Tongue (tissue), 2 donors: ENCODE results near the gene KLRD1. TPM values are rescaled to one million over a fixed set of nuclear protein-coding genes. Genes with fewer than 3 reads are reported as not detected.
"Not testable (repeated sequence)": the region's sequence is repeated elsewhere in the genome, so short reads cannot be mapped to it uniquely, and the experiment has no call there.

Experiments used
- DNase-seq: peaks from one replicate; pipeline ENCODE4 v3.0.0-alpha.2; 2015
- total RNA-seq: library from RNA; depleted of rRNA; stranded (reverse); fragments of >200 nt; gene quantifications from one replicate; pipeline ENCODE4 v1.2.3, GENCODE V29; 2014

Gene KLRD1
- total RNA-seq, 1 donor from 2014 or later: 0.31 TPM

DNA sequence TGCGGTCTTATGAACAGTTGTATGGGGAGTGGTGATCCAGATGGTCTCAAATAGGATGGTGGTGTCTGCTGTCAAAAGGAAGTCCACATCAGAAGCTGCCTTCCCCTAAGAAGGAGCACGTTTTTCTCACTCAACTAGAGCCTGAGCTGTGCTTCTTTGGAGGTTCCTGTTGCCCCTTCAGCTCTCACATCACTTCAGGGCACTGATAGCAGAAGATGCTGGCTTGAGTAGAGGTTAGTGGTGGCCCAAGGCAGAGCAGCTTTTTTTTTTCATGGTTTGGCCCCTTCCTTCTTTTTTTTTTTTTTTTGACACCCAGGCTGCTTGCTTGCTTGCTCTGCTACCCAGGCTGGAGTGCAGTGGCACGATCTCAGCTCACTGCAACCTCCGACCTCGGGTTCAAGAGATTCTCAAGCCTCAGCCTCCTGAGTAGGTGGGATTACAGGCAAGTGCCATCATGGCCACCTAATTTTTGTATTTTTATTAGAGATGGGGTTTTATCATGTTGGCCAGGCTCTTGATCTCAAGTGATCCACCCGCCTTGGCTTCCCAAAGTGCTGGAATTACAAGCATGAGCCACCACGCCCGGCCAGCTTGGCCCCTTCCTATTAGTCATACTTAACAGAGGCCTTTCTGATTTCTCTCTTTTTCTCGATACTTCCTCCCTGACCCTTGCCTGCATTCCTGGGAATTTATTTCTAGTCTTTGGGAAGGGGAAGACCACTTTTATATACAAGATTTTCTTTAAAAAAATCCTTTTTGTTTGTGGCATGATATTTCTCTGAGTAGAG is 31.6 kb downstream of the KLRD1 start:
- no peak for DNase-seq

- not testable (repeated sequence) for DNase-seq
Observed at GRCh38 chr12:10340946-10341345, 33.3 kb downstream of the KLRD1 start.

DNA sequence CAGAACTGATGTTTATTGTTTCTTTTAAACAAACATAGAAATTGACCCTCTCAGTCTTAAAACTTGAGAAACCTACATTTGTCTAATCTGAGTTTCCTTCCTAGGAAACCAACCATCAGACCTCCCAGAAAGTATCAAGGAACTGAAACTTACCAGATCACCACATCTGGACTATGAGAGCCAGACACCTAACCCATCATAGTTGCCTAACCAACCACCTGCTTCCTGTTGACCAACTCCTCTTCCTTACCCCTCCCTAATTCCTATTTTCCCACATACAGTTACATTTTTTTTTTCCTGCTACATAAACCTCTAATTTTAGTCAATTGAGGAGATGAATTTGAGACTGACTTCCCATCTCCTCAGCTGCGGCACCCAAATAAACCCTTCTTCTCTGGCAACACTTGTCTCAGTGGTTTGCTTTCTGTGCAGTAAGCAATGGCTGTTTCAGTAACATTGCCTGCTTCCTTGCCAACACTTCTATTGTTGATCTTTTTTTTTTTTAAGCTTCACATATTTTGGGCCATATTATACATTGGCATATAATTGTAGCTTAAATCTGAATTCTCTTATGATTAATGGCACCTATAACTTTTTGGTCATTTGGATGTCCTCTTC is 34.3 kb downstream of the KLRD1 start:
- DNase-seq: no peak

DNA sequence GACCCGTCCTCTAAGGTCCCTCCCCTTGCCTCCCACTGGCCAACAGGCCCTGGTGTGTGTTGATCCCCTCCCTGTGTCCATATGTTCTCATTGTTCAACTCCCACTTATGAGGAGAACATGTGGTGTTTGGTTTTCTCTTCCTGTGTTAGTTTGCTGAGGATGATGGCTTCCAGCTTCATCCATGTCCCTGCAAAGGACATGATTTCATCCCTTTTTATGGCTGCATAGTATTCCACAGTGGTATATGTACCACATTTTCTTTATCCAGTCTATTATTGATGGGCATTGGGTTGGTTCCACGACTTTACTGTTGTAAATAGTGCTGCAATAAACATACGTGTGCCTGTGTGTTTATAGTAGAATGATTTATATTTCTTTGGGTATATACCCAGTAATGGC is 43.8 kb downstream of the KLRD1 start:
- DNase-seq: not testable (repeated sequence)

DNA sequence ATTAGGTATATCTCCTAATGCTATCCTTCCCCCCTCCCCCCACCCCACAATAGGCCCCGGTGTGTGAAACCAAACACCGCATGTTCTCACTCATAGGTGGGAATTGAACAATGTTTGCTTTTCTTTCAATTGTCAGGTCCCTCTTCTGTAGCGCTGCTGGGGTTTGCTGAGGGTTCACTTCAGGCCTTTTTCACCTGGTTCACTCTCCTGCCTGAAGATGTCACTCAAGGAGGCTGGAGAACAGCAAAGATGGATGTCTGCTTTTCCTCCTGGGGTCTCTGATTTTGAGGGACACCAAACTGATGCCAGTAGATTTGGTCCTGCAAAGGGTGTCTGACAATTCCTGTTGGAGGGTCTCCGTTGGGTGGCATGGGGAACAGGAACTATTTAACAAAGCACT is 46.4 kb downstream of the KLRD1 start:
- DNase-seq: no peak

DNA sequence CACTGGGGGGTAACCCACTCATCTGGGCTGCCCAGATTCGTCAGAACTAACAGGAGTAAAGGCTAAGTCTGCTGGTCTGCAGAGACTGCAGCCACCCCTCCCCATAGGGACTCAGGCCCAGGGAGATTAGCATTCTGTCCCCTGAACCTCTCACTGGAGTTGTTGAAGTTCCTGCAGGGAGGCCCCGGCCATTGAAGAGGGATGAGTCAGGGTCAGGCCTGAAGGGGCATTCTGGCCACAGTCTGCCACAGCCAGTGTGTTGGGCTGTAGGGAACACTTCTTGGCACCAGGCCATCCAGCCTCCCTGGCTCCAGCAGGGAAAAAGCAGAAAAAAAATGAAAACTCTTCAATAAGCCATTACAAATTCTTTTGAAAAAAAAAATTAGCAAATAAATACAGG is 46.8 kb downstream of the KLRD1 start:
- DNase-seq: peak; percentile 18

DNA sequence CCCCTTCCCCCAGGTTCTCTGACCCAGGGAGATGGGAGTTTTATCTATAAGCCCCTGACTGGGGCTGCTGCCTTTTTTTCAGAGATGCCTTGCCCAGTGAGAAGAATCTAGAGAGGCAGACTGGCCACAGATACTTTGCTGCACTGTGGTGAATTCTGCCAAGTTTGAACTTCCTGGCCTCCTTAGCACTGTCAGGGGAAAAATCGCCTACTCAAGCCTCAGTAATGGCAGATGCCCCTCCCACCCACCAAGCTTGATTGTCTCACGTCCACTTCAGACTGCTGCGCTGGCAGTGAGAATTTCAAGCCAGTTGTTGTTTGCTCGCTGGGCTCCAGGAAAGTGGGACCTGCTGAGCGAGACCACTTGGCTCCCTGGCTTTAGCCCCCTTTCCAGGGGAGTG is 50.5 kb downstream of the KLRD1 start:
- no peak for DNase-seq

- DNase-seq: no peak
Observed at GRCh38 chr12:10358969-10359368, 51.3 kb downstream of the KLRD1 start.

DNA sequence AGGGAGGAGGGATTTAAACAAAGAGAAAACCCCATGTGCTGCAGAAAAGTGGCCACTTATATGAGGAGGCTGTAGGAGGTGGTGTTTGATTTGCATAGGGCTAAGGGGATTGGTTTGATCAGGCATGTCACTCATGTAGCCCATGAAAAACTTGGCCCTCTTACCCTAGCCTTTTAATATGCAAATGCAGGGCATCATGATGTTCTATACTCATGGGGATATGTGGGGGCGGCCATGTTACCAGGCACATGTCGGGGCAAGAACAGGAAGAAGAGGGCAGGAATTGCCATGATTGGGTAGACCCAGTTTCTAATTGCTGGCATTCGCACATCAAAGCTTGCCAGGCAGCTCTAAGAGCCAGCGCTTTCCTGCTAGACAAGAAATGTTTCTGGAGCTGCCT is 53.4 kb downstream of the KLRD1 start:
- no peak for DNase-seq

- peak; percentile 31 for DNase-seq
Observed at GRCh38 chr12:10361622-10362021, 54.0 kb downstream of the KLRD1 start.

GRCh38 chr12:10362325-10362724 is 54.7 kb downstream of the KLRD1 start:
- DNase-seq: no peak

DNA sequence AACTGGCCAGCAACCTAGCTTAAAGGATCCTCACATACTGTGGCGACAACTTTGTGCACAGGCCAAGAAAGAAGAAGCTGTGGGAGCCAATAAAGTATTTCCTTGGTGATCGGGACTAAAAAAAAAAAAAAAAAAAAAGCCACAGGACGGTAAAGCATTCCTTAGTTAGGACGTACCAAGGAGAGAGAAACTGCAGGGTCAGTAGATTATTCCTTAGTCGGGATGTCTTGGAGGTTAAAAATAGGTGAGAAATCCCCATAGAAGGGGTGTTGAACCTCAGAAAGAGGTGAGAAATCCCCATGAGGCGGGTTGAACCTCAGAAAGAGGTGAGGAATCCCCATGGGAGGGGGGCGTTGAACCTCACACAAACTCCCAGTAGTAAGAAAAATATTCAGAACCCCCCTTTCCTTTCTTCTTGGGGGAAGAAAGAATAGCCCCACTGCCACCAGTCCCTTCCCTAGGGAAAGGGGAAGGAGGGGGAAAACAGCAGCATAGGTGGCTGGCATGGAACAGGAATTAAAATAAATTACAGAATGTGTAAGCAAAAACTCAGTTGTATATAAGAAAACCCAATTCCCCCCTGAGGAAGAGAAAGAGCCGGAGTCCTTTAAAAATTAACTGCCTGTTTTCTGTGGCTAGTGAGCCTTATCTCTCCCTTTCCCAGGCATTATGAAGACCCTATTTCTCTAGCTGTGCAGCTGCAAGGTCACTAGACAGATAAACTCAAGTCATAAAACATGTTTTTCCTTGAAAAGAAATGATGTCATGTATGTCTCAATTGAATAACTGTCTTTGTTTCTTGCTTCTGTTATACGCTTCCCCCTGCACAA is 55.4 kb downstream of the KLRD1 start:
- peak; percentile 5 for DNase-seq

DNA sequence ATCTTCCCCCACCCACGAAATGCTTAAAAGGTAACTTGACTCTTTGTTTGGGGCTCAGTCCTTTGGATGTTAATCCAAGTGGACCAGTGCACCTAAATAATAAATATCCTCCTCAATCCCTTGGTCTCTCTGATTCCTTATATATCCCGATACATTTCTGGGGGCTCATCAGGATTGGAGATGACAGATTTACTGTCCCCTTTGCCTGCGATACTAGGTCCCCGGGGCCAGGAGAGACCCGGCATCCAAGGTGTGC is 55.9 kb downstream of the KLRD1 start:
- peak; percentile 29 for DNase-seq

- peak; percentile 76 for DNase-seq
Observed at GRCh38 chr12:10363914-10364814, 56.5 kb downstream of the KLRD1 start.

DNA sequence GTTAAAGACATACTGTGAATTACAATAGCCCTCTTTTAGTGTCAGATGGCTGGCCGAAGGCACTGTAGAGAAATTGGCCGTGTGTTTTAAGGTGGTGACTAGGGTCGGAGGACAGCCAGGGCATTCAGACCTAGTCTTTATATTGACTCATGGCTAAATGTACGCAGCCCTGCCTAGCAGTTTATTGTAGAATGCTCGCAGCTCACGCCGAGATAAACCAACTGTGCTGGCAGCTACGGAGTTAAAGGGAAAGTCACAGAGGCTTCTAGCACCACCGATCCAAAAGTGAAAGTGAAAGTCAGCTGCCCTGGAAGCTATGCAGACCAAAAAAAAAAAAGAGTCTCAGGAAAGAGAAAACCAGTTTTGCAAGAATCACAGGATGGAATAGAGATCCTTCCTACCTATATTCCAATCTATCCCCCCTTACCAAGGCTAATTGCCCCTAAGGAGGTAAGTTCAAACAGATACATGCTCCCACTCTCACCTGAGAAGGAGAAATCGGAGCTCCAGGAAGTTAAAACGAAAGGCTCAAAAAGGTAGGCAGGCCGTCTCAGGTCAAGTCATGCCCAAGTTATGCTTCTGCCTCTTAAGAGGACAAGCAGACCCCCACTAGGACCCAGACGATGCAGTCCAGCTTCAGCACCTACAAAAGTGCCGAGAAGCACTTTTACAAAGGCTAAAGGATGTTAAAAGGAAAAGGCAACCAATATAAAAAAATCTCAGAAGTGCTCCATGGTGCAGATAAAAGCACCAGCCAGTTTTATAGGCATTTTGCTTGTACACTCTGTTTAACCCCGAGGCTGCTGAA is 57.3 kb downstream of the KLRD1 start:
- peak; percentile 92 for DNase-seq

- peak; percentile 38 for DNase-seq
Observed at GRCh38 chr12:10365696-10366405, 58.2 kb downstream of the KLRD1 start.

DNA sequence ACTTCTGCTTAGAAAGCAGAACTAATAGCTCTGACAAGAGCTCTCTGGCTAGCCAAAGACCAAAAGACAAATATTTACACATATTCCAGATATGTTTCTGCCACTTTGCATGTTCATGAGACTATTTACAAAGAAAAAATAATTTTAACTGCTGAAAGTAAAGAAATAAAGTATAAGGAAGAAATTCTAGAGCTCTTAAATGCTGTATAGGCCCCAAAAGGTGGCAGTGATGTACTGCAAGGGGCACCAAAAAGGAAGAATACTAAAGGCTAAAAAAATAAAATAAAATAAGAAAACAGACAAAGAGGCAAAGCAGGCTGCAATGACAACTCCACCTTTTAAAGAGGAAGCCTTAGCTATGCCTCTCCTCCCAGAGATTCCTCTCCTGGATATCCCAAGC is 59.2 kb downstream of the KLRD1 start:
- DNase-seq: peak; percentile 50

- DNase-seq: not testable (repeated sequence)
Observed at GRCh38 chr12:10367714-10368113, 60.0 kb downstream of the KLRD1 start.

DNA sequence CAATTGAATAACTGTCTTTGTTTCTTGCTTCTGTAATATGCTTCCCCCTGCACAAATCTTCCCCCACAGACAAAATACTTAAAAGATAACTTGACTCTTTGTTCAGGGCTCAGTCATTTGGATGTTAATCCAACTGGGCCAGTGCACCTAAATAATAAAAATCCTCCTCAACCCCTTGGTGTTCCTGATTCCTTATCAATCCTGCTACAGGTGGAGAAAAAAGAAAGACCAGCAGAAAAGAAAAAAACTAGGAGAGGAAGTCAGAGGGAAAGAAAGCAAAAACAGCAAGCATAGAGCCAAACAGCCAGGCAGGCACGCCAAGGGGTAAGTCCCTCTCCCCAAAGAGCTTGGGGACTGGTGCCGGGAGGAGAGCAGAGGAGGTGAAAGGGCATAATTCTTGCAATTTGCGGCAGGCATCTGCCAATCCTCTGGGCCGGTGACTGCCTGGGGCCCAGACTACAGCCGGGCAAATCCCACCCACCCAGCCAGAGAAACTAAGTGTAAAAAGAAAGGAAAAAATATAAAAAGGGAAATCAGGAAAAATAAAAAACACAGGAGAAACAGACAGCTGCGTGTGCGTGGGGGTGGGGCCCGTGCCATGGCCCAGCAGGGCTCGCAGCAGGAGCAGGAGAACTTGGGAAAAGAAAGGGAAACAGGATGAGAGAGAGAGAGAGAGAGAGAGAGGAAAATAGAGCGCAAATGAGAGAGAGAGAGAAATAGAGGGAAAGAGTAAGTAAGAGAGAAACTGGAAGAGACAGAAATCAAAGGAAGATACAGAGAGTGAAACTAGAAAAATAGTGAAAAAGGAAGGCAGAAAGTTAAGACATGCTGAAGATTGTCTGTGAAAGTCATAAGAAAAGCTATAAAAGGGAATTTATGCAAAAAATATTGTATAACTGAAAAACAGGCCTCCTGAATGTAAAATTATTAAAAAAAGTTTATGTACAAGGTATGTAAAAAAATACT is 60.8 kb downstream of the KLRD1 start:
- DNase-seq: no peak
